ENCODE measurements around the gene GXYLT1.

Gene GXYLT1

GRCh38 chr12:42129595-42130204, 15.0 kb downstream of the GXYLT1 start:
- no peak for TF ChIP-seq EZH2phosphoT487 (IDR thresholded peaks at IDR 0.05; ENCODE audit: borderline replicate concordance)
- TF ChIP-seq, protein P1, sequence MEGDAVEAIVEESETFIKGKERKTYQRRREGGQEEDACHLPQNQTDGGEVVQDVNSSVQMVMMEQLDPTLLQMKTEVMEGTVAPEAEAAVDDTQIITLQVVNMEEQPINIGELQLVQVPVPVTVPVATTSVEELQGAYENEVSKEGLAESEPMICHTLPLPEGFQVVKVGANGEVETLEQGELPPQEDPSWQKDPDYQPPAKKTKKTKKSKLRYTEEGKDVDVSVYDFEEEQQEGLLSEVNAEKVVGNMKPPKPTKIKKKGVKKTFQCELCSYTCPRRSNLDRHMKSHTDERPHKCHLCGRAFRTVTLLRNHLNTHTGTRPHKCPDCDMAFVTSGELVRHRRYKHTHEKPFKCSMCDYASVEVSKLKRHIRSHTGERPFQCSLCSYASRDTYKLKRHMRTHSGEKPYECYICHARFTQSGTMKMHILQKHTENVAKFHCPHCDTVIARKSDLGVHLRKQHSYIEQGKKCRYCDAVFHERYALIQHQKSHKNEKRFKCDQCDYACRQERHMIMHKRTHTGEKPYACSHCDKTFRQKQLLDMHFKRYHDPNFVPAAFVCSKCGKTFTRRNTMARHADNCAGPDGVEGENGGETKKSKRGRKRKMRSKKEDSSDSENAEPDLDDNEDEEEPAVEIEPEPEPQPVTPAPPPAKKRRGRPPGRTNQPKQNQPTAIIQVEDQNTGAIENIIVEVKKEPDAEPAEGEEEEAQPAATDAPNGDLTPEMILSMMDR (conservative IDR thresholded peaks at IDR 0.05; ENCODE audit: low read length) = peak; percentile 76
- Histone ChIP-seq H3K4me1 (ENCODE audit: insufficient read depth, low read length, poor library complexity, severe bottlenecking) (peaks cover 23% of the 10 kb centered on the region), H2AFZ (ENCODE audit: low read length) (no peak overlapping the region), H3F3A (ENCODE audit: low read depth) (no peaks in the 10 kb centered on the region), H4K20me1 (ENCODE audit: insufficient read depth, low read length, poor library complexity, severe bottlenecking) (peaks cover 47% of the 10 kb centered on the region), H3K9ac (ENCODE audit: low read depth, low read length, poor library complexity, severe bottlenecking) (no peak overlapping the region), H3K9me2 (replicated peaks; ENCODE audit: low read depth, low read length) (no peaks in the 10 kb centered on the region), H3K4me3 (ENCODE audit: low read length, poor library complexity, severe bottlenecking) (no peak overlapping the region), H3K4me2 (ENCODE audit: low read depth, low read length, poor library complexity, severe bottlenecking) (no peak overlapping the region), H3K27me3 (ENCODE audit: insufficient read depth, low read length, poor library complexity, severe bottlenecking) (no peaks in the 10 kb centered on the region), H3K79me2 (ENCODE audit: insufficient read depth, low read length) (peaks cover 91% of the 10 kb centered on the region), H3K9me3 (ENCODE audit: insufficient read depth, low read depth, low read length) (no peaks in the 10 kb centered on the region), H3K36me3 (ENCODE audit: insufficient read depth, low read length) (no peaks in the 10 kb centered on the region)

GRCh38 chr12:42128888-42129287, 15.8 kb downstream of the GXYLT1 start:
- no peaks in the 10 kb centered on the region for H3K9me3 ChIP-seq (ENCODE audit: insufficient read depth, low read depth, low read length)
- no peak overlapping the region for H3K4me2 ChIP-seq (ENCODE audit: low read depth, low read length, poor library complexity, severe bottlenecking)
- H3K9ac ChIP-seq (ENCODE audit: low read depth, low read length, poor library complexity, severe bottlenecking) = no peak overlapping the region
- no peaks in the 10 kb centered on the region for H3K36me3 ChIP-seq (ENCODE audit: insufficient read depth, low read length)
- no peak overlapping the region for H3K4me3 ChIP-seq (ENCODE audit: low read length, poor library complexity, severe bottlenecking)
- no peaks in the 10 kb centered on the region for H3K27me3 ChIP-seq (ENCODE audit: insufficient read depth, low read length, poor library complexity, severe bottlenecking)
- no peaks in the 10 kb centered on the region for H3K9me2 ChIP-seq (replicated peaks; ENCODE audit: low read depth, low read length)
- H3F3A ChIP-seq (ENCODE audit: low read depth) = no peaks in the 10 kb centered on the region
- no peak for TF ChIP-seq EZH2phosphoT487 (IDR thresholded peaks at IDR 0.05; ENCODE audit: borderline replicate concordance)
- TF ChIP-seq, protein P1 (conservative IDR thresholded peaks at IDR 0.05; ENCODE audit: low read length) = no peak
- H3K4me1 ChIP-seq (ENCODE audit: insufficient read depth, low read length, poor library complexity, severe bottlenecking) = peaks cover 23% of the 10 kb centered on the region
- H2AFZ ChIP-seq (ENCODE audit: low read length) = no peak overlapping the region
- peaks cover 88% of the 10 kb centered on the region for H3K79me2 ChIP-seq (ENCODE audit: insufficient read depth, low read length)
- H4K20me1 ChIP-seq (ENCODE audit: insufficient read depth, low read length, poor library complexity, severe bottlenecking) = peaks cover 47% of the 10 kb centered on the region

DNA sequence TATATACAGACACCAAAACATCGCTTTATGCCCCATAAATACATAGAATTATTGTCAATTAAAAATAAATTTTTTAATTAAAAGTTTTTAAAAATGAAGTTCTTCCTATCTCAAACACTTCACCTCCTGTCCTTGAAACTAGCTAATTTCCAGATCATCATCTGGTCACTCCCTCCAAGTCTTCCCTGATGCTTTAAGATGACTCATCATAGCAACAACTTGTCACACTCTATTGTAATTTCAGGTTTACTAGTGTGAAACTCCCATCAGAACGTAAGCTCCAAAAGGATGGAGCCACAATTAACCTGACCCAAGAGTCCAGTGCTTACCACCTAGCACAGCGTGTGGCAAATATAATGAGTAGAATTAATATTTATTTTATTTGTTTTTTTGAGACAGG, 16.3 kb downstream of the GXYLT1 start:
- Histone ChIP-seq H3K4me1 (ENCODE audit: insufficient read depth, low read length, poor library complexity, severe bottlenecking) (peaks cover 23% of the 10 kb centered on the region), H4K20me1 (ENCODE audit: insufficient read depth, low read length, poor library complexity, severe bottlenecking) (peaks cover 47% of the 10 kb centered on the region), H3K36me3 (ENCODE audit: insufficient read depth, low read length) (no peaks in the 10 kb centered on the region), H2AFZ (ENCODE audit: low read length) (no peak overlapping the region), H3K9me3 (ENCODE audit: insufficient read depth, low read depth, low read length) (no peaks in the 10 kb centered on the region), H3K9me2 (replicated peaks; ENCODE audit: low read depth, low read length) (no peaks in the 10 kb centered on the region), H3K27me3 (ENCODE audit: insufficient read depth, low read length, poor library complexity, severe bottlenecking) (no peaks in the 10 kb centered on the region), H3K79me2 (ENCODE audit: insufficient read depth, low read length) (peaks cover 88% of the 10 kb centered on the region), H3K4me2 (ENCODE audit: low read depth, low read length, poor library complexity, severe bottlenecking) (no peak overlapping the region), H3F3A (ENCODE audit: low read depth) (no peaks in the 10 kb centered on the region), H3K4me3 (ENCODE audit: low read length, poor library complexity, severe bottlenecking) (no peak overlapping the region), H3K9ac (ENCODE audit: low read depth, low read length, poor library complexity, severe bottlenecking) (no peak overlapping the region)
- TF ChIP-seq, protein P1 (conservative IDR thresholded peaks at IDR 0.05; ENCODE audit: low read length) = no peak
- TF ChIP-seq EZH2phosphoT487 (IDR thresholded peaks at IDR 0.05; ENCODE audit: borderline replicate concordance) = no peak
